ENCODE data around the gene SULF2.
"Not testable (repeated sequence)": the region's sequence is repeated elsewhere in the genome, so short reads cannot be mapped to it uniquely, and the experiment has no call there.

Gene SULF2

GRCh38 chr20:47785311-47785853 is at the start of gene SULF2:
Gene SULF2, minus strand, starts transcription at chr20:47785481. Its CDS starts 28,118 bp downstream, at chr20:47757363.
- peak; percentile 45 for DNase-seq

DNA sequence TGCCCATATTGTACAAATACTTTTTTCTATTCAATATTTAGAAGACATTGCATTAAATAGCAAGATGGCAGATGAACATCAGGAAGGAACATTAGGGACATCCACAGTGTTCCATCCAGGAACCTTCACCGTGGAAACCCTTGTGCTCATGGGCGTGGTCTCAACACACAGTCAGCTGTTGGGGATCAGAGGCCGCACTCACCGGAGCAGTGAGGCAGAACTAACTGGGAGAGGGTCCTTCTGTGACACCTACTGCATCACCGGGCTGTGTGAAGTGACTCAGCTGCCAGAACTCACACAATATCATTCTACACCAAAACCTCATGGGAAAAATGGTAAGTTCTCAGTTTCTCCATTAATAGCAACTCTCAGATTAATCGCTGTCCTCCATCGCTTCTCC is 46.4 kb upstream of the SULF2 start:
- DNase-seq: not testable (repeated sequence)

GRCh38 chr20:47826716-47827115 is 41.4 kb upstream of the SULF2 start:
- not testable (repeated sequence) for DNase-seq

DNA sequence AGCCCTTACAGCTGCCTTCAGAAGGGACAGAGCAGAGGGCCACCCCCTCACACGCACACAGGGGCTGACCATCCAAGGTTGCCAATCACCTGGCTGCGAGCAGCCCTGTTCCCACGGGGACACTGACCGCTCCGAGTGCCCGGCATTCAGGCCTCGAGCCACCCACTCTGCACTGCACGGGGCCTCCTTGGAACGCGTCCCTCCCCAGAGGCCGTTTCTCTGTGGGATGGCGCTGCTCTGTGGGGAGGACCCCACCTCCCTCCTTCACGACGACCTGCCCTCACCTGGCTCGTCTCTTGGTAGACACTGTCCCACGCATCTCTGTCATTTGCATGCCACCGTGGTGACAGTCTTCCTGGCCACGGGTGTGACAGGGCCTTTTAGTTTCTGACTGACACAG is 40.7 kb upstream of the SULF2 start:
- not testable (repeated sequence) for DNase-seq

GRCh38 chr20:47825011-47825762 is 39.9 kb upstream of the SULF2 start:
- peak; percentile 81 for DNase-seq

GRCh38 chr20:47823941-47824340 is 38.7 kb upstream of the SULF2 start:
- not testable (repeated sequence) for DNase-seq

GRCh38 chr20:47821481-47822100 is 36.3 kb upstream of the SULF2 start:
- DNase-seq: no peak

DNA sequence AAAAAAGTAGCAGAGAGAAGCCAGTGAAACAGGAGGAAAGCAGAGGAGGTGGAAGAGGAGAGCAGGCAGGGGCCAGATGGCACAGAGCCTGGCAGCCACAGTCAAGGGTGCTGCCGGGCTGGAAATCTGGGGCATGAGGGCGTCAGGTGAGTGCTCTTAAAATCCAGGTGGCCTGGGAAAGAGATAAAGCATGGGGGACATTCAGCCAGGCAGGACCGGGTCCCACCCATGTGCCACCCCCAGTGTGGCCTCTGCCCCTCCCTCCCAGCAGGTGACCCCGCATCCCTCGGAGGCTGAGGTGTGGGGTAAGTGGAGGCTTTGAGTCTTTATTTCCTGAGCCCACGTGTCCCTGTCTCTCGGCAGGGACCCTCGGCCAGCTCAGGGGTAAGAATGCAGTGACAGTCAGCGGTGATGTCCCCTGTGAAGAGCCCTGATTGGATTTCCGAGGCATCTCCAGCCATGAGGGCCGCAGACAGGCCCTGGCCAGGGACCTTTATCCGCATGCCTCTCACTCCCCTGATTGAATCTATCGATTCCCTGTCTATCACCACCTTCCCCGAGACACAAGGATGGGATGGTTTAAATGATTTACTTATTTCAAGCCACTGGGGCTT is 33.8 kb upstream of the SULF2 start:
- DNase-seq: peak; percentile 23

DNA sequence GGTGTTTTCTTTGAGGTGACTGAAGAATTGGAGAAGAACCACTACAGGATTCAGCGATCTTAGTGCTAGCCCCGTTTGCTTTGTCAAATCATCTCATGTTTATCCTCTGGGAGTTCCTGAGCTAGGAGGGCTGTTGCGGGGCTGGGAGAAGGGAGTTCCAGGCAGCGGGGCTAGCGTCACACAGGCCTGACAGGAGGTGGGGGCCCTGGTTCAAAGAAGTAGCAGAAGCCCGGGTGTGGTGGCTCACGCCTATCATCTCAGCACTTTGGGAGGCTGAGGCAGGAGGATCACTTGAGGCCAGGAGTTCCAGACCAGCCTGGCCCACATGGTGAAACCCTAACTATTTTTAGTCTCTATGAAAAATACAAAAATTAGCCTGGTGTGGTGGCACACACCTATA is 33.2 kb upstream of the SULF2 start:
- no peak for DNase-seq

- no peak for DNase-seq
Measured at GRCh38 chr20:47818016-47818415, 32.7 kb upstream of the SULF2 start.

GRCh38 chr20:47817573-47817972 is 32.3 kb upstream of the SULF2 start:
- no peak for DNase-seq

GRCh38 chr20:47816487-47817451 is 31.5 kb upstream of the SULF2 start:
- no peak for DNase-seq

GRCh38 chr20:47815866-47816265 is 30.6 kb upstream of the SULF2 start:
- DNase-seq: no peak

DNA sequence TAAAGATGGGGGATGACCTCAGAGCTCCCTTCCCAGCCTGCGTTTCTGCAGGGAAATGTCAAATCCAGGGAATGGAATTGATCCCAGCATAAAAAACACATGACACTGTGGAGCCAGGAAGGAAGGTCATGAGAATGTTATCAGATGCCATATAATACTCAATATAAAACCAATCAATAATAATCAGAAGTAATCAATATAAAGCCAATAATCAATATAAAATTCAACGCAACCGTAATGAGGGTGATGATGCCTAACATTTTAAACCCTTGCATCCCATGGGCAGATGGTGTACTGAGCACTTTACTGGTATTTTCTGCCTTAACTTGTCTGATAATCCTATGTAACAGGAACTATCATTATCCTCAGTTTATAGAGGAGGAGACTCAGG is 30.1 kb upstream of the SULF2 start:
- DNase-seq: no peak

DNA sequence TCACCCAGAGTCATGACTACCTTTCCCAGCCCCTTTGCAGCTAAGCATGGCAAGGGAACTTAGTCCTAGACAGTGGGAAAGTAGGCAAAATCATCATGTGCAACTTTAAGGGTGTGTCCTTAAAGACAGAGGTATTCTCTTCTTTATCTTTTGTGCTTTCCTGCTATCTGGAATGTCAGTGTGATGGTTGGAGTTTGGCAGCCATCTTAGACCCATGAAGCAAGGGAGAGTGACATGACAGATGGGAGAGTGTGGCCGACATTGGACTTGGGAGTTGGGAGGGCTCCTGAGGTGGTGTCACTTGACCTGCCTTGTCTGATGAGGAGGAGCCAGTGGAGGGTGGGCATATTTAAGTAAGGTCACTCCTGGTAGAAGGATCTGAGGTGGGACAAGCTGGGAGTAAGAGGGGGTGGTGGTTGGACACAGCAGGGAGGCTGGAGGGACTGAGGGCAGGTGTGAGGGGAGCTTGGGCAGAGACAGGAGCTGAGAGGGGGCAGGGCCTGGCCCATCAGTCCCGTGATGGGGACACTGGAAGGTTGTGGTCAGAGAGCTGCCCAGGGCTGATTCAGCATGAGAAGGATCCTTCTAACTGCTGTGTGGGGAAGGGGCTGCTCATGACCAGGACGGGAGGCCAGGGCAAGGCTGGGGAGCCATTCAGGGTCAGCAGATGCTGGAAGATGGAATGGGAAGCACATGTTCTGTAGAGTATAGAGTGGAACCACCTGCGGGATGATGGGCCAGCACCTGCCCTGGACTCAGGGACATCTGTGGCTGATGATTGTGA is 29.5 kb upstream of the SULF2 start:
- DNase-seq: no peak

DNA sequence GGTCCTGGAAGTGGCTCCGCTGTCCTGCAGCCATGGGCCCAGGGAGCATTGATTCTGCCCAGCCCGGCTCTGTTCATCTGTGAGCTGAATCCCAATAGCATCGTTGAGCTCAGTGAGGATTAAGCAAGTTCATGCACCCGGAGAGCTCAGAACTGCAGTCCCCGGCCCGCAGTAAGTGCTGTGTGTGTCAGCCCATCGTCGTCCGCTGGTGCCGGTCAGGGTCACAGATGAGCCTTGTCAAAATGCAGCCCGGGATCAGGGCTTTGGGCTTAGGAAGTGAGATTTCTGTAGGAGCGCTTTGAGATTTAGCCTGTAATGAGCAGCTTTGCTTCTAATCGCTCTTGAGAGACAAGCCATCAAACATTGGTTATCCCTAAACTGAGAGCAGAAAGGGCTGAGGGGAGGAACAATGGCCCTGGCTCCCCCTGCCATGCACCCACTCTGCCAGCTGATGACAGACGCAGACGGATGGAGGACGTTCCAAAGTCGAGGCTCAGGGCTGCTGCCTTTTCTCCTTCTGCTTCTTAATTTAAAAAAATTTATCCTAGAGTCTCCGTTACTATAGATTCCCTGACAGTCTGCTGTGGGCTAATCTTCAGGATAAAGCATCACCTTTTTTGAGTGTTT is 25.6 kb upstream of the SULF2 start:
- no peak for DNase-seq

GRCh38 chr20:47810116-47810677 is 24.9 kb upstream of the SULF2 start:
- no peak for DNase-seq

DNA sequence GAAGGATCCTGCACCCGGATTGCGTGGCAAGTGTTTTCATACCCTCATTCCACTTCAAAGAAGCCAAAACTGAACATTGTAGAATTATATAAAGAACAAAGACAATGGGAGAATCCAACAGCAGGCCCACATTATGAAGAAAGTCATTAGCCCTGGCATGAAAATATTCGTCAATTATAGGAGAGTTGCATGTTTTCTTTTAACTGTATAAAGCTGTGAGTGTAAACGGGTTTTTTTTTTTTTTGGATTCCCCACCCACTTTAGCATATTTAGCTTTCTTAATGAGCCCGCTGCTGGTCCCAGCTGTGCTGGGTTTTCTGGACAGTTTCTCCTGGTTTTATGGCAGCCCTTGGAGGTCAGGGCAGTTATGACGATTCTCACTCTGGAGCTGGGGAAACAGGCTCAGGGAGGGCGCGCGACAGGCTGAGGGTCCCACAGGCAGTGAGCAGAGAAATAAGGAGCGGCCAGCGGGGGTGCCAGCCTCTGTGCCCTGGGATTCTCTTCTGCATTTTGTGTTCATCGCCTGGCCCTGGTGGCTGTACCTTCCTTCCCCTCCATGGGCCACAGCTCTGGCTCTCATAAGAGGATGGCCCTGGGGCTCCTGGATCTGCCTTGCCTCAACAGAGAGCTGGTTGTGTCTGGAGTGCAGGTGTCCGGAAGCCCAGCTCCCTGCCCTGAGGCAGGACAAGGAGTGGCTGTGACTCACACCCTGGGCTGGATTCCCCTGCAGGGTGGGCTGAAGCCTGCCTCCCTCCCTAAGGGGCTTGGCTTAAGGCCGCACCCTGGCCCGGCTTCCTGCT is 24.1 kb upstream of the SULF2 start:
- no peak for DNase-seq

GRCh38 chr20:47805951-47806350 is 20.7 kb upstream of the SULF2 start:
- no peak for DNase-seq

DNA sequence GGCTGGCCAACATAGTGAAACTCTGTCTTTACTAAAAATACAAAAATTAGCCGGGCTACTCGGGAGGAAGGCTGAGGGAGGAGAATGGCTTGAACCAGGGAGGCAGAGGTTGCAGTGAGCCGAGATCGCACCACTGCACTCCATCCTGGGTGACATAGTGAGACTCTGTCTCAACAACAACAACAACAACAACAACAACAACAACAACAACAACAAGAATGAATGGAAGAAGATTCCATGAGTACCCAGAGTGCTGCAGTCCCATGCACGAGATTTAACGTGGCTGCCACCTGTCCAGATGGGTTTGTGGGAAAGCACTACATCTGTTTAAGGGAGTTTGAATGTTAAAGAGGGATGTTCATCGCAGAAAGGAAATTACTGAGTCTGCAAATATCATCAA is 19.7 kb upstream of the SULF2 start:
- not testable (repeated sequence) for DNase-seq
